ENCODE data around the gene OGG1.

OGG1 gene

GRCh38 chr3:9729419-9729818, 20.3 kb upstream of the OGG1 start:
- DNase-seq = no peak

- no peak for DNase-seq
These were observed 19.0 kb upstream of the OGG1 start for GRCh38 chr3:9730657-9731205.

- DNase-seq = peak; percentile 100
These were observed 18.3 kb upstream of the OGG1 start, which contains the start of gene BRPF1 for GRCh38 chr3:9731206-9732079. BRPF1 (plus strand) TSS chr3:9731735; CDS start chr3:9734141, 2,406 bp downstream.

- peak; percentile 45 for DNase-seq
These were observed 17.5 kb upstream of the OGG1 start for GRCh38 chr3:9732080-9732739.

- DNase-seq = no peak
These were observed 17.0 kb upstream of the OGG1 start for GRCh38 chr3:9732740-9733115.

GRCh38 chr3:9736831-9737230, 12.9 kb upstream of the OGG1 start:
- DNase-seq = no peak

- DNase-seq = no peak
These were observed 10.6 kb upstream of the OGG1 start for GRCh38 chr3:9739181-9739580.

GRCh38 chr3:9742560-9742959, 7.2 kb upstream of the OGG1 start:
- DNase-seq = no peak

- no peak for DNase-seq
These were observed 6.2 kb upstream of the OGG1 start for GRCh38 chr3:9743548-9743947.

- DNase-seq = no peak
These were observed 5.6 kb upstream of the OGG1 start for GRCh38 chr3:9744162-9744561.

- no peak for DNase-seq
These were observed 4.2 kb upstream of the OGG1 start for GRCh38 chr3:9745521-9745920.

- DNase-seq = no peak
These were observed 3.4 kb upstream of the OGG1 start for GRCh38 chr3:9746330-9746729.

- no peak for DNase-seq
These were observed 2.5 kb upstream of the OGG1 start for GRCh38 chr3:9747267-9747666.

- DNase-seq = no peak
These were observed 1.7 kb upstream of the OGG1 start for GRCh38 chr3:9748031-9748430.

- no peak for DNase-seq
These were observed 482 bp upstream of the OGG1 start for GRCh38 chr3:9749296-9749644.

- peak; percentile 41 for DNase-seq
These were observed 1.0 kb downstream of the OGG1 start for GRCh38 chr3:9750556-9751411.

GRCh38 chr3:9754678-9755077, 4.9 kb downstream of the OGG1 start:
- DNase-seq = no peak

- DNase-seq = no peak
These were observed 7.7 kb downstream of the OGG1 start for GRCh38 chr3:9757427-9757826.

GRCh38 chr3:9760779-9761505, 11.2 kb downstream of the OGG1 start:
- no peak for DNase-seq

GRCh38 chr3:9761919-9762318, 12.2 kb downstream of the OGG1 start:
- DNase-seq = no peak

- DNase-seq = no peak
These were observed 13.1 kb downstream of the OGG1 start for GRCh38 chr3:9762871-9763270.

GRCh38 chr3:9765865-9766264, 16.1 kb downstream of the OGG1 start:
- DNase-seq = peak; percentile 20

GRCh38 chr3:9767418-9767817, 17.7 kb downstream of the OGG1 start:
- no peak for DNase-seq

Data from OCI-M1 (cell line).